ENCODE data around the gene SYNGR1. TPM values are rescaled to one million over a fixed set of nuclear protein-coding genes. Genes with fewer than 3 reads are reported as not detected.

SYNGR1 gene
- total RNA-seq, 1 donor from 2014 or later, result 10.8 TPM

GRCh38 chr22:39428597-39429071 is 78.8 kb downstream of the SYNGR1 start:
- no peak for DNase-seq (ENCODE audit: low spot score)

- no peak for DNase-seq (ENCODE audit: low spot score)
Observed at GRCh38 chr22:39429186-39429585, 79.4 kb downstream of the SYNGR1 start.

- DNase-seq (ENCODE audit: low spot score), result no peak
Observed at GRCh38 chr22:39429916-39430575, 80.3 kb downstream of the SYNGR1 start.

- no peak for DNase-seq (ENCODE audit: low spot score)
Observed at GRCh38 chr22:39430576-39431150, 80.9 kb downstream of the SYNGR1 start.

- DNase-seq (ENCODE audit: low spot score), result no peak
Observed at GRCh38 chr22:39431216-39431801, 81.5 kb downstream of the SYNGR1 start.

GRCh38 chr22:39431821-39432251 is 82.0 kb downstream of the SYNGR1 start:
- no peak for DNase-seq (ENCODE audit: low spot score)

GRCh38 chr22:39432361-39432811 is 82.6 kb downstream of the SYNGR1 start:
- no peak for DNase-seq (ENCODE audit: low spot score)

- DNase-seq (ENCODE audit: low spot score), result no peak
Observed at GRCh38 chr22:39433476-39434242, 83.9 kb downstream of the SYNGR1 start.

- no peak for DNase-seq (ENCODE audit: low spot score)
Observed at GRCh38 chr22:39434243-39434653, 84.5 kb downstream of the SYNGR1 start.

- DNase-seq (ENCODE audit: low spot score), result no peak
Observed at GRCh38 chr22:39434721-39435120, 84.9 kb downstream of the SYNGR1 start.

Other genes starting within 250 kb of the SYNGR1 start
- 30.8 TPM for gene CBX7, start 197.3 kb upstream of the SYNGR1 start, total RNA-seq
- gene PDGFB, start 105.0 kb upstream of the SYNGR1 start, total RNA-seq, result 38.0 TPM
- gene RPL3, start 30.4 kb upstream of the SYNGR1 start, total RNA-seq, result 1,402 TPM
- gene TAB1, start 49.8 kb downstream of the SYNGR1 start, total RNA-seq, result 14.8 TPM
- gene MGAT3, start 107.0 kb downstream of the SYNGR1 start, total RNA-seq, result 43.8 TPM
- gene MIEF1, start 152.3 kb downstream of the SYNGR1 start, total RNA-seq, result 42.9 TPM
- gene ATF4, start 170.6 kb downstream of the SYNGR1 start, total RNA-seq, result 574 TPM
- 77.9 TPM for gene RPS19BP1, start 182.8 kb downstream of the SYNGR1 start, total RNA-seq
- 0.10 TPM for gene CACNA1I, start 220.8 kb downstream of the SYNGR1 start, total RNA-seq

Measured in mesenteric fat pad (tissue), 1 donor.